ENCODE results near the gene SLC6A12.

DNA sequence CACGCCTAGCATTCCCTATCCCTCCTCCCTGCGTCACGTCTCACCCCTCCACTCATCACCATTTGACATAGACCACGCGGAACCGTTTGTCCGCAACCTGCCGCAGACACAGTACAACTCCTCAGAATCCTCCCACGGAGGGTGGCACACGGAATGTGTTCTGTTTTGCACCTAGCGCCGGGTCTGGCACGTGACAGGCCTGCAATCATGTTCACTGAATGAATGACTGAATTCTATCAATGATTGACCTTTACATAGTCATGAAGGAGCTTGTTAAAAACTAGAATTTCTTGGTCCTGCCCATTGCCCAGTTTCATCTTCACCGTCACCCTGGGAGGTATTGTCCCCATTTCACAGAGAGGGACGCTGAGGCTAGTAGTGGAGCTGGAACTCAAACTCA lies 4.7 kb downstream of the SLC6A12 start:
- TF ChIP-seq POLR2AphosphoS5 (IDR thresholded peaks at IDR 0.05; ENCODE audit: insufficient read depth, low read depth, low read length) = no peak
- no peak for TF ChIP-seq CTCF (IDR thresholded peaks at IDR 0.05; ENCODE audit: extremely low read depth in 1 of 2, insufficient read depth in 1 of 2, low read depth in 1 of 2, low read length in 2 of 2)
- TF ChIP-seq JUN (IDR thresholded peaks at IDR 0.05; ENCODE audit: borderline replicate concordance, insufficient read depth, insufficient read length, low read depth) = no peak
- no peak for TF ChIP-seq EZH2 (IDR thresholded peaks at IDR 0.05; ENCODE audit: borderline replicate concordance, low read depth, low read length, severe bottlenecking)
- no peak for TF ChIP-seq POLR2A (IDR thresholded peaks at IDR 0.05; ENCODE audit: low read depth, low read length)
- TF ChIP-seq MAX (IDR thresholded peaks at IDR 0.05; ENCODE audit: insufficient read depth, insufficient read length) = no peak
- no peak for TF ChIP-seq MYC (IDR thresholded peaks at IDR 0.05; ENCODE audit: low read depth, low read length)
- no peak for TF ChIP-seq FOS (IDR thresholded peaks at IDR 0.05; ENCODE audit: borderline replicate concordance, insufficient read depth, low read length)
- TF ChIP-seq GATA2 (IDR thresholded peaks at IDR 0.05; ENCODE audit: insufficient read depth, insufficient read length, low read depth, low read length) = no peak

Data from endothelial cell of umbilical vein (primary cell).